COLO829 (cell line): ENCODE results near the gene BTBD9.

Experiments
- DNase-seq: peaks from one replicate; pipeline ENCODE4 v3.0.0; 2012; ENCODE audit warnings: low spot score

The BTBD9 gene

DNA sequence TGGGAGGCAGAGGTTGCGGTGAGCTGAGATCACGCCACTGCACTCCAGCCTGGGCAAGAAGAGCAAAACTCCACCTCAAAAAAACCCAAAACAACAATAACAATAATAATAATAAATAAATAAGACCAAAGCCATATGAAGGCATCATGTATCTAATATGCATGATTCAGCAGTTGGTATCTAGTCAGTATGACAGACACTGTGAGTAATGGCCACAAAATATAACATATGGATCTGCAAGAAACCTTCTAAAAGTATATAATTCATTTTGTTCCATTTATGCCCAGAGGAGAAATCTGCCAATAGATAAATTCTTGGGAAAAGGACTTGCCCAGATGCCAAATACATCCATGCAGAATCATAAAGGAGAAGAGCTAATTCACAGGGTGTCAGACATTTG, 252.3 kb downstream of the BTBD9 start:
- DNase-seq: no peak

DNA sequence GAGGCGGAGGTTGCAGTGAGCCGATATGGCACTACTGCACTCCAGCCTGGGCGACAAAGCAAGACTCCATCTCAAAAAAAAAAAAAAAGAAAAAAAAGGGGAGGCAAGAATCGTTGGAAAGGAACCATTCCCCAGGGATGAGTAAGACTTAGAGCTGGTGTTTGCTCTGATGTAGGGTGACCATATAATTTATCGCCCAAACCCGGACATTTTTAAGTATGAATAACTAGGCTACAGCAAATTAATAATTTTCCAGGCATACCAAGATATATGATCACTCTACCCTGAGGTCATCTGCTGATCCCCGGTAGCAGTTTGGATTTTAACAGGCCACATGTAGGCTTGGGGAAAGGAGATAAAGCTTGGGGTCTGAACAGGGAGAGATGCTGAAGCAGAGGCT, 260.9 kb downstream of the BTBD9 start:
- no peak for DNase-seq

DNA sequence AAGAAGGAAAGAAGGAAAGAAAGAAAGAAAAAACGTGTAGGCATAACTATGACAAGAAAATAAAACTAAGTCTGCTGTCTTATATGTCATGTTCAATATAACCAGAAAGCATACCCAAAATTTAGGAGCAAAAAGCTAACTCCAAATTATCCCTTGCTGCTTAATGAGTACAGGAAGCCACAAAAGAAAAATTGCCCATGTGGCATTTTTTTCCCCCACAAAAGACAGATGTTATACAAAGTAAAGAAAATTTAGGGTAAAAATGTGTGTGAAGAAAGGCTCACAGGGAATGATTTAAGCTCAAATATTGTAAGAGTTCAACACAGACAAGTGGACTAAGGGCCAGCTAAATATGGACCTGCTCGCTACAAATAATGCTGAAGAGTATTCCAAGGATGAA, 263.8 kb downstream of the BTBD9 start:
- DNase-seq: no peak

DNA sequence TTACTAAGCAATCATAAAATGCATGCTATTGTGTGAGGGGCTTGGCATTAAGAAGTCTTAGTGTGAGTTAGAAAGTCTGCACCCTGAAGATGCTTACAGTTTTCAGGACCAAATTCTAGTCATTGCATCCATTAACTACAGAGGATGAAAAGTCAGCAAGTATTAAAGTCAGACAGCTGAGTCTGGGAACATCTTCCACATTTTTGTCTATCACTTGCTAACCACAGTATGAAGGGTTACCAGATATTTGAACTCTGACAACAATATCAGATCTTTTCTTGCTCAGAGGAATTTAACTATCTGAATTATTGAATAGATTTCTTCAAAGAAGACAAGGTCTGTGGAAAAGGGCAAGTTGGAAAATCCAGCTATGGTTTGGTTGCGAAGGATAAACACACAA, 264.4 kb downstream of the BTBD9 start:
- DNase-seq: no peak

DNA sequence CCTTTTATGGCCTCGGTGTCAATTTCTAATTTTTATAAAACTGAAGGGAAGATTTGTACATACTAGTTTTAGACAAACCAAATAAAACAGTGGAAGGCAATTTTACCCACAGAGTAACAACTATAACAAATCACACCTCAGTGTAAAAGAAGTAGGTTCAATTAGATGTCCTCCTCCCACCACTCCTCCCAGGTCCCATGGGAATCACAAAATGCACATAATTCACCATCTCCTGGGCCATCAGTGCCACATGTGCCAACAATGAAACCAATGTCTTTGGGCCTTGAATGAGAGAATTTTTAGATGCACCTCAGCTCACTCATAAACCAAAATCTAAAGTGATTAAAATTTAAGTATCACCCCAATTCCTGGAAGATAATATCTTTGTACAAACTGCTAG, 267.8 kb downstream of the BTBD9 start:
- no peak for DNase-seq

DNA sequence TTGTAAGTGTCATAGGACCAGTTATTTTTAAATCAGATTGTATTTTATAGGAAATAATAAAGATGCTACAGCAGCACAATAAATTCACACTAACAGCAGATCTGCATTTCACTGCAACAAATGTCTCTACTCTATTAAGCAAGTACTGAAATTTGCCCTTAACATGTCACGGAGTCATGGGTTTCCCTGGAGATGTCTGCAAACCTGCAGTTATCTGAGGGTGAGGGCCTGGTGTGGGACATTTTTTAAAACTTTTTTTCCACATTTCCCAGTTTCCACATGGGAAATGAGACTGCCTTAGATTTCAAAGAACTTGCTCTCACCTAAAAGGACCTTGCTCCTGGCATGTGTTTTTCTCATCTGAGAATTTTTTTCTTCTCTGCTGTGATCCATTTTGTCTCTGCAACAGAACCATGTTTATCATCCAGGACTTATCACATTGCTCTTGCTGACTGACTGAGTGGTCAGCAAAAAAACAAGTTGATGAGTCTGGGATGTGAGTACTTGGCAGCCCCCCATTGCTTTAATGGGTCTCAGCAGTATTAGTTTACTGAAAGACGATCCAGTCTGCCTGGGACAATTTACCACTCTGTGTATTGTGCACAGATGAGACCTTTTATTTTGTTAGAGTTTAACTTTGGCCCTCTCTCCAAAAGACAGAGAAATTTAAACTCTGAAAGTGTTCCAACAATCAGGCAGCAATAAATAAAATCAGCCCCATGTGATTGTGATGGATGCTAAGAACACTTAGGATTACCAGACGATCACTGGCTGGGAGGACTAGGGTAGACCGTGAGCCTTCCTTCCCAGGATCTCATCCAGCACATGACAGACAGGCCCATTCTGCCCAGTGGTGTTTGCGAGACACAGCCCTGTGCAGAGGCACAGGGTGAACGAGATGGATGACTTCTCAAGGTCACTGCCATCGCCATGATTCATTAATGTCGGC, 268.8 kb downstream of the BTBD9 start:
- no peak for DNase-seq

DNA sequence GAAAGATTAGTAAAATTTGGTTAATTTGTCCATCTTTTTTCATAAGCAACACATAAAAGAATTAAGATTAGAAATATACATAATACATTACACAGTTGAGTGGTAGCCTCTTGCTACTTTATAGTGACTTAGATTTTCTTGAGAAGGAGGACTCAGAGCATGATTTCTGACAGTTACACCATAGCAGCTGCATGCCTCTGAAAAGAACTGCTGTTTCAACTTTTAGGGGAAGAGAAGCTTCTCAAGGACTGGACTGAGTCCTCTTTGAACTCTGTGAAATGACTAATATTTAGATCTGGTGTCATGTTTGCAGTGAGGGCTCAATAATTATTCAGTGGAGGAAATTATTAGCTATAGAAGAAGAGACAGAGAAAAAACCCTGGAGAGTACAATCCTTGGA, 272.5 kb downstream of the BTBD9 start:
- DNase-seq: no peak

DNA sequence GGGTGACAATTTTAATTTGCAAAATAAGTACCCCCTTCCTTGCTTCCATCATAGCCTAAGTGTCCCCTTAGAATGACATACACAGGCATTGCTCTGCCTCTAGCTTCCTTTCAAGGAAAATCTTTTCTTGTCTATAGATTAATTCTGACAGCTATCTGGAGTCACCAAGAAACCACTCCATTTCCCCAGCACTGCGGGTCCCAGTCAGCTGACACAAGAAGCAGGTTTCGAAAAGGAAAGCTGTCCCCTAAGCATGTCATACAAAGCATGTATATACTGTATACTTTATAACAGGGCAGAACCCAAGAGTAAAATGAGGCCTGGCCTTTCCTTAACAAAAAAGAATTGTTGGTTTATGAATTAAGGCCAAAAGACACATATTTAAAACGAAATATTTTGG, 273.5 kb downstream of the BTBD9 start:
- no peak for DNase-seq

DNA sequence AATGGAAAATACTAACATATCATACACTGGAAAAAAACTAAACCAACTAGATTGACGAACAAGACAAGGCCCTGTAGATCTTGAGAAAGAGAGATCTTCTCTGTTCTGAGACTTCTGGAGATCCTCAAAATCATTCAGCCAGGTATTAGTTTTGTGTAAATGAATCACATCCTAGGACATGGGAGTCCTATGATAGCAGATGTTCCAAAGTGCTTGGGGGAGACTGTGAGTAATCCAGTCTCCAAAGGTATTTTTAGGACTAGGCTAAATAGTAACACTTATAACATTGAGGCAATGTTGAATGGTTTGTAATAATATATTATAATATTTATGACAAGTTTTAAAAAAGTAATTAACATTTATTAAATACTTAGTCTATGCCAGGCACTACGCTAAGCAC, 275.0 kb downstream of the BTBD9 start:
- DNase-seq: no peak

DNA sequence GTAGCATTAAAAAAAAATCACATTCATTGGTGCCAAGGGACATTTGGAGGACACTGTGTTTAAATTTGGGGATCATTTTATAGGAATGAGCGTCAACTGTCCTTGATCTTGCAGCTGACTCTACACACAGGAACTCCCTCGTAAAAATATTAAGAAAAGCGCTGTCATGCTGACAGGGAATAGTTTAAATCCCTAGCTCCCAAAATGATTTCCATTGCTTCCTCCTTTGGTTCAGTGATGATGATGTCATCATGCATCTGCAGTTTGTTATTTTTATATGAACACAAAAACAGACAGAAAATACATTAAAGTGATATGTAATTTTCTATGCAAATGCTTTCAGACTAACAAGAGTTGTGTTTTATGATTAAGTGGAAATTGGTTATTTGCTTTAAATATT, 275.6 kb downstream of the BTBD9 start:
- no peak for DNase-seq

DNA sequence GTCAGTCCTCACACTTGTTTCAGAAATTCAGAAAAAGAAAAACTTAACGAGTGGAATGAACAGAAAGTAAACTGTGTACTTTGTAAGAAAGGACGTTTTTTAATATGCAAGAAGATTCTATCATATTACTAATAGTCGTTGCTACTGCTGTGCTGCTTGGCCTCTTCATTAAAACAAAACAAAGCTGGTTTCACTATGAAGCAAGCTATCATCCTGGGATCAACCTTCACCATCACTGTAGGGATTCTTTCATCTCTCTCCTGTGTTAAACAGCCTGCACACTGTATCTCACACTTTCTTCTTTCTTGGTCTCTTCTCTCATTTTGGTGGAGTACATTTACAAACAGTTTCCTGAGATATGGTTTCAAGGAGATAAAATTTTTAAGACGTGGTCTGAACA, 284.2 kb downstream of the BTBD9 start:
- DNase-seq: no peak

DNA sequence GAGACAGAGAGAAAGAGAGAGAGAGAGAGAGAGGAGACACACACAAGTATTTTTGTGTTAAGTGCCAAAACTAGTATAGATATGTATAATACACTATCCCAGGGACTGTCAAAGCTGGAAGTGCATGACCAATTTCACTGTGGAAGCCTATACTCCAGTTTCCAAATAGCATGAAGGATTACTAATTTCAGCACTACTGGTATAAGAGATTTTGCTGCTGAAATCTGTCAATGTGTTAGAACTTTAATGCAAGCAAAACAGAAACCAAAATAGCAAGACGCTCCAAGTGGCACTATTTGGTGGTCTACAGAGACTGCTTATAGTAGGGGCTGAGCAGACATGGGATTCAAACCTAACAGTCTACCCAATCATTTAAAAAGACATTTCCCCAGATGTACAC, 284.8 kb downstream of the BTBD9 start:
- DNase-seq: no peak

DNA sequence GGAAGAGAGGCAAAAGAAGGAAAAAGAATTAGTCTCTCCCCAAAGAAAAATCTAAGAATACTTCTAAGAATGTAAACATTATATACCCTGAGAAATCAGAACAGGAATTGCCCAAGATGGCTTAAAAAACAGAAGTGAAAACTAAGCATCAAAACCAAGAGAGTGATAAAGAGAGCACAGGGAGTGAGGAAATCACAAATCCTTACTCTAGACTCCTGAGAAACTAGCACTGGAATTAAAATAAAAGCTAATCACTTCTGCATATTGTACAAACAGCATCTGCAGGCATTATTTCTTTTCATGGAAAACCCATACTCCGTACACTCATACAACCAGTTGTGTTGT, 285.7 kb downstream of the BTBD9 start:
- no peak for DNase-seq

DNA sequence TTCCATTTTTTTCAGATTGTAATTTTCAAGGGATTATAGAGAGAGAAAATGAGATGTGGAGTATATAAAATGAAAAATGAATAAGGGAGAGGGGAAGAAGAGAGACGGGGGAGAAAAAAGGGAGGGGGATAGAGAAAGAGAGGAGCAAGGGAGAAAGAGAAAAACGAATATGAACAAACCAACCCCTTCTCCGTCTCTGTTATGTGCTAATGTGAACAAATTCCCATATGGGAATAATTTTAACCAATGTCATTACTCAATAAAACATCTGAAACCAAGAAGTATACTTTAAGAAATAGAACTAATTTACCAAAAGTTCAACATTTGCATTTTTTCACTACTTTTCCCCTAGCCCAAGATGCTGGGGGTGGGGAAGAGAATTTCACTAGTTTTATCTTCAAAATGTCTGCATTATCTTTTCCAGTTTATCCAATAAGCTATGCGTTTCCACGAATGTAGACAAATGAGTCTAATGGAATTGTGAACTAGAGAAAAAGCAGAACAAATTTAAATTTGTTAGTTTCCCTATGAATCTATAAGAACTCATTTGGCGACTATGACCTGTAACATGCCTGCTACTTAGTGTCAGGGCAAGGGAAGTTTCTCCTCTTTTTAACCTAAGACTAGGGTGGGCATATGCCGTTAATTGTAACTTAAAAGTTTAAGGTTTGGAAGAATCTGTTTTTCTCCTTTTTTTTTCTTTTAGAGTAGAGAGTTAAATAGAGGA, 286.3 kb downstream of the BTBD9 start:
- DNase-seq: no peak

DNA sequence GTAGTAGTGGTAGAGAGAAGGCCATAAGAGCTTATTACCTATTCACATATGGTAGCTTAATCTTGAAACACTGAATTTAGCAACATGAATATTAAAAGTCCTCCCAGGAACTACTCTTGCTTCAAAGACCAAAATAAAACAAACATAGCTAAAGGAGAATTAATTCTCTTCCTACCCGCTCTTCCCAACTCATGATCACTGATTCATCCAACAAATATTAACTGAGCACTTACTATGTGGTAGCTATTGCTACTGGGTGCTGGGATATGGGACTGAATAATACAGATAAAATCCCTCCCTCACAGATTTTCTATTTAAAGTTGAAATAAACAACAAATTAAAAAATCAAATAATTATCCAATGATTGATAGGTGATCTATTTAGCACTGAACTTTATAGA, 287.1 kb downstream of the BTBD9 start:
- no peak for DNase-seq

DNA sequence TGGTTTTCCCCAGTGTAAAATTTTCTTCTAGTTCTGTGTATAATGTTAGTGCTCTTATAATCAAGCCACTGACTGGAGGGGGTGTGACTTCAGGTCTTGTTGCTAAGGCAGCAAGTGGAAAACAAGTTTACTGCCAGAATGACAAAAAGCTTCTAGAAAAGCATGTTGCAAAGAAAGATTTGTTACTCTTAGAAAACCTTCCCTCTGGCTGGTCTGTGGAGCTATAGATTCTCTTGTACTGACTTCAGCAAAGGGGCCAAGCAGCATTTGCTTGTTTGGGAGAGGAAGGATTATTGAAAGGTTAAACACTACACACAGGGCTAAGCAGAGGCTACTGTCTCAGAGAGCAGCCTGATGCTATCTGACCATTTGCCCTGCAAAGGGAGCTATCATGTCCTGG, 288.8 kb downstream of the BTBD9 start:
- DNase-seq: no peak

DNA sequence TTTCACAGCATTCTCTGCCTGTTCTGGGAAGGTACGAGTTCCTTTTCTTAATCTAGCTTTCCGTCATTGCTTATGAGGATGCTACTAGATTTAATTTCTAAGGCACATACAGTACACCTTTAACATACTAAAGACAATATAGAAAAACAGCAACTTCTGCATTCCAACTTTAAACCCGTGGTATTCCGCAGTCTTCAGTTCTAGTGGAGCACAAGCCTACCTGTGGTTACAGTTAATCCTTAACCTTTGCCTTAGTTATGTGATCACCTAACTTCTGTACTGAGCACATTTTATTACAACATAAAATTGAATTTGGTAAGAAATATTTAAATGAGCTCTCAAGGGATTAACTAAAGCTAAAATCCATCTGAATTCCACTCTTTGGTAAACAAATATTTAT, 289.5 kb downstream of the BTBD9 start:
- no peak for DNase-seq

DNA sequence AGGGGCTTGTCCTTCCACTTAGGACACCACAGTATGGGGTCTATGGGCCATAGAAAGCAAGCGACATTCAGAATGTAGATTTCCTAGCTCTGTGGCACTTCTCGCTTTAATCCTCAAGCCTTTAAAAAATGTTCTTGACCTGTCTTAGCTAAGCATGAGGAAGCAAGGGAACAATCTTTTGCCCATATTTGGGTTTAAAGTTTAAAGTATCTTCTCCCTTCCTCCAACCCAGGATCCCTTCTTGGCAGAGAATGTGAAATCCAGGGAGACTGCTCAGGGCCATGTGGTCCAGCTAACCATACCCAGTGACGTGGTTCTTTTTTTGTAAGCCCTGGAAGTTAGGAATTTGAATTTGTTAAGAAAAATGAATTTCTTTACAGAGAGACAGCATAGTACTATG, 289.9 kb downstream of the BTBD9 start:
- no peak for DNase-seq

DNA sequence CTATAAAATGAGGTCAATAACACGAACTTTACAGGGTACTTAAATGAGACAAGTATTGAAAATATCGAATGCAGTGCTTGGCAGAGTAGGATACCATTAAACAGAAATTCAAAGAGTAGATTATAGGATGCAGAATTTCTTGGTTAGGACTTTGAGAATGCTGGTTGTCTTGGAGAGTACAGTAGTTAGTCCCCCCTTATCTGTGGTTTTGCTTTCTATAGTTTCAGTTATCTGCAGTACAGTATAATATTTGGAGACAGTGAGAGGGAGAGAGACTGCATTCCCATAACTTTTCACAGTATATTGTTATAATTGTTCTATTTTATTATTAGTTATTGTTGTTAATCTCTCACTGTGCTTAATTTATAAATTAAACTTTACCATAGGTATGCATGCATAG, 290.5 kb downstream of the BTBD9 start:
- no peak for DNase-seq

DNA sequence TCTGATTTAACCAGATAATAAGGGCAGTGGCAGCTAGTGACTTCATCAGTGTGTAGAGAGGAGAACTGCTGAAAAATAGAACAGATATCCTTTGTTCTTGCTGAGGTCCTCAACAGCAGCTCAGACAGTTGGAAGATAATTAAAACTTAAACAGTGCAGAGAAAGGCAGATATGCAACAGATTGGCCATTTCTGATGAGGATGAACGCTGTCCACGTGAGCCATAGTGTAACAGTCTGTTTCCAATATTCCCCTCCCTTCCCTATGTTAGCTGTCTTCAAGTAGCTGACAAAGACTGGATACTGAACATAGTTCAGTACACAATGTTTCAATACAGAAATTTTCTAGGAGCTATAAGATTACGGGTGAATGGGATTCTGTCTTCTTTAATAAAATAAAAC, 291.4 kb downstream of the BTBD9 start:
- peak; percentile 79 for DNase-seq

DNA sequence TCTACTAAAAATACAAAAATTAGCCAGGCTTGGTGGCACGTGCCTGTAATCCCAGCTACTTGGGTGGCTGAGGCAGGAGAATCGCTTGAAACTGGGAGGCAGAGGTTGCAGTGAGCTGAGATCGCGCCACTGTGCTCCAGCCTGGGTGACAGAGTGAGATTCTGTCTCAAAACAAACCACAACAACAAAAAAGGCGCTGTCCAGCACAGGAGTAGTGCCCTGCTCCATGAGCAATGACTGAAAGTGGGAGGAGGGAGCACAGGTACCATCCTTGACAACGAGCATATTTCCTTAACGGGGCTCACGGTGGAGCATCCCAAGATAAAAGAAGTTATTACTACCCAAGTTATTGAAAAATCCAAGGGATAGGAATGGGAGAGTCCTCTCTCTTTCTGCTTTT, 291.9 kb downstream of the BTBD9 start:
- DNase-seq: peak; percentile 15

DNA sequence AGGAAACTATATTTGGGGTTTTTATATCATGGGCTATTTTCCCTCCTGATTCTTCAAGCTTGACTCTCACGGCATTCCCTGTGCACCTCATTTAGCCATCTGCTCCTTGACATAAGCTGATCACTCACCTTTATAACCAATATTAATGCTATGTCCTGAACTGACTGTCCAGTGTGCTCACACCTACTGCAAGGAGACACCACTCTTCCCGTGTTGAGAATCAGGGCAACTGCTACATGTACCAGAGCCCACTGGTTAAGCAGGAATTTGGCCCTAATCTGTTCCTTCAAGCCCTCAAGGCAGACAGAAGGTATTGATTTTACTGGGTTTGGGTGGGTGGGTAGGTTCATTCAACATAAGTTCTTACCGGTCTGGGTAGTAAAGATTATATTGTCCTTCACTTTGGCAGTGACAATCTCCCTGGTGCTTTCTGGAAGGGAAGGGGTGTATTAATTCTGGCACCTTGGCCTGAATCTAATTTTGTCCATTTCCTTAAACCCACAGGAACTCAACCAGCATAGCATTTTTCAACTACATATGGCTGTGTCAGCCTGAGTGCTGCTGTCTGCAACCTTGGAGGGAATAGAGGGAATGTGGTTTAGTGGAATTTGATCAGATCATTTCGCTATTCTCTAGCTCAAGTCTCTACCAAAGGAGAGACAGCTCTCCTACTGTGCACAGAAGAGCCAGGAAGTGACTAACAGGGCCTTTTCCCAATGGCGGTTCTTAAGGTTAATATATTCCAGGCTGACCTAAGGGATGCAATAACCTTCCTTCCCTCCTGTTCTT, 293.2 kb downstream of the BTBD9 start:
- peak; percentile 54 for DNase-seq

DNA sequence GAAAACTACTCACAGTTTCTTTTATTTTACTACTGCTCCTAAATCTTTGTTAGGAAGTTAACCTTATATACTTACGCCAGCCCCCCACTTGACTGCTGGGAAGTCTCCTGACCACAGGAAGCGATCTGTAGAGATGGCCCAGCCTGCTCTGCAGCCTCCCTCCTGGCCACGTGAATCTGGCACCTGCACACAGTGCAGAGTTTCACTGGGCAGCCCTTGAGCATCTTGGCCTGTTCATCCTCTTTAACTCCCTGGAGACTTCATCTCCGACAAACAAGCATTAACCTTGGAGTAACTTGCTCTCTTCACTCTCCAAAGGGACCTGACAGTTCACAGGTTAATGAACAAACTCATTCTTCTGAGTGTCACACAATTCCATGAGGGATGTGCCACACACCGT, 294.1 kb downstream of the BTBD9 start:
- no peak for DNase-seq
